GM18858 (cell line): ENCODE results near the gene WWC1.

ENCODE experiments used
- ATAC-seq: cut with Tn5 transposase; IDR thresholded peaks from one replicate; pipeline ENCODE4 v1.9.1; 2021; ENCODE audit not compliant: unreplicated experiment

WWC1 gene

DNA sequence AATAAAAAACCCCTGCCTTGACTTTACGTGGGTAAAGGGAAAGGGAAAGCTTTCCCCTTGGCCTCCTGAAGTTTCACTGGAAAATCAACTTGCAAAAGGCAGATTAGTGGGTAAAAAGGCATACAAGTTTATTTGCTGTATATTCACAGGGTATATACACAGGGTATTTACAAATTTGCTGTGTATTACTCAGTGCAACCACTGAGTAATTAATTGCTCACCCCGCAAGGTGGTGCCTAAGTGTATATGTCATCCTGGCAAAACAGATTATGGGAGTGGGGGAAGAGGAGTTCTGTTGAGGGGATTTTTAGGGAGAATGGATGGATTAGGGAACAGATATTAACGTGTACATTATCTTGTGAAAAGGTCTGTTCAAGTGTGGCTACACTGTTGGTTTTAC, 187.7 kb downstream of the WWC1 start:
- ATAC-seq = no peak

DNA sequence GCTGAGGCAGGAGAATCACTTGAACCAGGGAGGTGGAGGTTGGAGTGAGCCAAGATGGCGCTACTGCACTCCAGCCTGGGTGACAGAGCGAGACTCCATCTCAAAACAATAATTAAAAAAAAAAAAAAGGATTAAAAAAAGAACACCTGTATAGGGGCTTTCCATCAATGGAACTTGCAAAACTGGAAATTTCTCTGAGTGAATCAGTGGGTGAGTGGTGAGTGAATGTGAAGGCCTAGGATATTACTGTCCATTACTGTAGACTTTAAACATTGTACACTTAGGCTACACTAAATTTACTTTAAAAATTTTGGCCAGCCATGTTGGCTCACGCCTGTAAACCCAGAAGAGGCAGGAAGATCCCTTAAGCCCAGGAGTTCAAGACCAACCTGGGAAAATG, 189.2 kb downstream of the WWC1 start:
- ATAC-seq = no peak

DNA sequence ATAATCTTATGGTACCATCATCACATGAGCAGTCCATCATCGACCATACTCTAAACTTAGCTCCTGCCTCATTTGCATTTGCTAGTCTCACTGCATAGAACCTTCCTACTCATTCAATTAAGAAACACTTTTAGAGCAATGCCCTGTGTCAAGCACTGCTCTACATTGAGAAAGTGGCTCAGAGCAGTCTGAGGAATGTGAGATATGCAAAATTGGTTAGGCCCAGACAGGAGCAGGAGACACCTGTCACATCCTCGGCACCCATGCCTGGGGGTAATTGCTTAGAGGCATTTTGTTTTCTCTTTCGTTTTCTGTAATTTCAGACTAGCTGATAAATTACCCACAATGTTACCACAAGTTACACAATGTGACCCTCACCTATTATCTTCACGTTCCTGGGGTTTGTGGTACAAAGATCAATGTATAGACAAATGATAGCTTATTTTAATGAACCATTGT, 189.9 kb downstream of the WWC1 start:
- peak; percentile 95 for ATAC-seq

DNA sequence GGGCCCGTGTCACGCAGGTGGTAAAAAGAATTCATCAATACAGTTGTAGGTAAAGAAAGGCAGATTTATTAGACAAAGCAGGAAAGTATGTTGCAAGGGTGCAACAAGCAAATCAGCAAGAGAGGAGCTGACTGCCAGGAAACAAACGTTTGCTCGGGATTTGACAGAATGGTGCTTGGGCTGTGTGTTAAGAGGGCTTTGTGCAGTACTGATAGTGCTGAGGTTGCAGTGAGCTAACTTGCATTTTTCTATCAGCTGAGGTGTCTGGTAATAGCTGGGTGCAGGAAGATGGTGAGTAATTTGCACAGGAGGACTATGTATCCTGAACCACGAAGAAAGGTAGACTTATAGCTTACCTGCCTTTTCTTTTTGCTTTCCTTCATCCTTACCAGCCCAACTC, 190.9 kb downstream of the WWC1 start:
- ATAC-seq = no peak

DNA sequence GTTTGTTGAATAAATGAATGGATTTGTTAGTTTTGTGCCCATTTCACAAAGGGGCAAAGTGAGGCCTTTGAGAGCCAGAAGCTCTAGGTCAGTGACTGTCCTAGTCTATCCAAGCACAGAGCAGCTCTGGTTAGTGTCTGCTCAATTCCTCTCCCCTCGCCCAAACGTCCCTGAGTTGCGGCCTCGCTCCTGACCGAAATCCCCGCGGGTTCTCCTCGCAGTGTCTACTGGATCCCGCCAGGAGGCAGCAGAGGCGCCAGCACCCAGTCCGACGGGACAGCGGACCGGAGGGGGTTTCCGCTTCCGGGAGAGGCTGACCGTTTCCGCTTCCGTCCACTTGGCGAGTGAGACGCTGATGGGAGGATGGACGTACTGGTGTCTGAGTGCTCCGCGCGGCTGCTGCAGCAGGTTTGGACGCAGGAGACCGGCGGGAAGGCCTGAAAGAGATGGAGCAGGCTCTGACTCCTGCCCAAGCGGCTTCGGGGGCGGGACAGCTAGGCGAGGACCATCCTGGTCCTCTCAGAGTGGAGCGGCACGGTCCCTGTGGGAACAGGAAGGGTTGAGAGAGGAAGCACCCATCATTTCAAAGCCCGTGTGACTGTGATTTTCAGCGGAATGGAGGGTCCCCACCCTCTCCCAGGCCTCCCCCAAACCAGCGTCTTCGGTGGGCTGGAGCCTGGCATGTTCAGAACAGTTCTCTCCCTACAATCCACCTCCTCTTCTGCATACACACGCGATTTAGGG, 194.9 kb downstream of the WWC1 start, which contains the start of gene RARS1:
TSS of gene RARS1 (plus strand) at position 336 of the 744 bp plus-strand sequence. CDS start at position 364, 28 bp downstream.
- peak; percentile 76 for ATAC-seq

DNA sequence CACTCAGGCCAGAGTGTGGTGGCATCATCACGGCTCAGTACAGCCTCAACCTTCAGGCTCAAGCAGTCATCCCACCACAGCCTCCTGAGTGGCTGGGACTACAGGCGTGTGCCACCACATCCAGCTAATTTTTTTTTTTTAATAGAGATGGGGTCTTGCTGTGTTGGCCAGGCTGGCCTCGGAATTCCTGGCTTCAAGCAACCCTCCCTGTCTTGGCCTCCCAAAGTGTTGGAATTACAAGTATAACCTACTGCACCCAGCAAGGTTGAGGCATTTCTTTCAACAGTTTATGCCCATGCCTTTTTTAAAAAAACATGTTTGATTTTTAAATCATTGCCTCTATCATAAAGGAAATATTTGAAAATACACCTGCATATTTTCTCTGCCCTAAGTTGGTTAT, 197.6 kb downstream of the WWC1 start:
- no peak for ATAC-seq

DNA sequence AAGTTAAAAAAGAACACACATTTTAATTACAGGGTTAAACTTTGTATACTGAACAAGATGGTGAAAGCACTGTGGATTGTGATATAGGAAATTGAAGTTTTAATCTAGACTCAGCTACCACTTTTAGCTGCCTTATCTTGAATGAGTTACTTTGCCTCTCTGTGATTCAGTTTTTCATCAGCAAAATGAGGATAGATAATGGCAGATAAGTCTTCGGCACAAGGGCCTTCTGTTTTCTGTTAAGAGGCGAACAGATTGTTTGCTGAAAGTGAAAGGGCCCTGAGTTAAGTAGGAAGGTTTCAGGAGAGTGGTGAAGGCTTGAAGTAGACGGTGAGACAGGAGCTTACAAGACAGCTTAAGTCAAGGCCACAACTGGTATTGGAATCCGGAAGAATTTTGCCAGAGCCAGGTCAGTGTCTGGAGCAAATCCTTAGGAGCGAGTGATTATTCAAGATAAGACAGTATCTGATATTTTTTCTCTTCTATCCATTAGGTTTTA, 202.7 kb downstream of the WWC1 start:
- ATAC-seq = no peak

DNA sequence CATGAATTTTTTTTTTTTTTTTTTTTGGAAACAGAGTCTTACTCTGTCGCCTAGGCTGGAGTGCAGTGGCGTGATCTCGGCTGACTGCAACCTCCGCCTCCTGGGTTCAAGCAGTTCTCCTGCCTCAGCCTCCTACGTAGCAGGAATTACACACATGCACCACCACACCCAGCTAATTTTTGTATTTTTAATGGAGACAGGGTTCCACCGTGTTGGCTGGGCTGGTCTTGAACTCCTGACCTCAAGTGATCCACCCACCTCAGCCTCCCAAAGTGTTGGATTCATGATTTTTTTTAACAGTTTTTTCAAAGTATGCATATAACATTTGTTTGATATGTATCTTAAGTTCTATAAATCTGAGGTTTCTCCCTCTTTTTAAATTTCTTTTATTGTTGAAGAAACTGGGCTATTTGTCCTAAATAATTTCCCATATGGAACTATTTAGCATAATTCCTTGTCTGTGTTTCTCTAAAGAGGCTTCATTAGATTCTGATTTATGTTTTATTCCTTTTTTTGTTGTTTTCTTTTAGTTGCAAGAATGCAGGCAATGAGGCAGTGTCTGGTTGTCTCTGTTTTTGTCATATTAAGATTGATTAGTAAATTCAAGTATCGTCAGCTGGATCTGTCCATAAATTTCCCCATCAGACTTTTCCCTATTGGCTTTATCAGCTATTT, 211.3 kb downstream of the WWC1 start:
- ATAC-seq = no peak

DNA sequence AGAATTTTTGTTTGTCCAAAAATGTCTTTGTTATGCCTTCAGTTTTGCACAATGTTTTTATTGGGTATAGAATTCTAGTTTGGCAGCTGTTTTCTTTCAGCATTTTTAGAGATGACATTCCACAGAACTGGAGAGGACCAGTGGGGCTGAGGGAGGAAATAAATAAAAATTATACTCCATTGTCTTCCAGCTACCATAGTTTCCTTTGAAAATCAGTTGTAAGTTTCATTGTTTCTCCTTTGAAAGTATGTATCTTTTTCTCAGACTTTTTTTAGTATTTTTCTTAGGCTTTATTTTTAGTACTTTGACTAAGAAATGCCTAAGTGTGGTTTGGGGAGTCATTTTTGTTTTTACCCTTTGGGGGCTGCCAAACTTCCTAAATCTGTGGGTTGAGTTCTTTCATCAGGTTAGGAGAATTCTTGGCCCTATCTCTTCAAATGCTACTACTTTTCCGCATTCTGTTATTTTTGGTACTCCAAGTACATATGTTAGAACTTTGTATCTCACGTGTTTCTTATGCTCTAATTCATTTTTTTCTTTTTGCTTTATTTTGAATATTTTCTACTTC, 222.5 kb downstream of the WWC1 start:
- ATAC-seq = no peak
